ENCODE results near the gene KRT79.

DNA sequence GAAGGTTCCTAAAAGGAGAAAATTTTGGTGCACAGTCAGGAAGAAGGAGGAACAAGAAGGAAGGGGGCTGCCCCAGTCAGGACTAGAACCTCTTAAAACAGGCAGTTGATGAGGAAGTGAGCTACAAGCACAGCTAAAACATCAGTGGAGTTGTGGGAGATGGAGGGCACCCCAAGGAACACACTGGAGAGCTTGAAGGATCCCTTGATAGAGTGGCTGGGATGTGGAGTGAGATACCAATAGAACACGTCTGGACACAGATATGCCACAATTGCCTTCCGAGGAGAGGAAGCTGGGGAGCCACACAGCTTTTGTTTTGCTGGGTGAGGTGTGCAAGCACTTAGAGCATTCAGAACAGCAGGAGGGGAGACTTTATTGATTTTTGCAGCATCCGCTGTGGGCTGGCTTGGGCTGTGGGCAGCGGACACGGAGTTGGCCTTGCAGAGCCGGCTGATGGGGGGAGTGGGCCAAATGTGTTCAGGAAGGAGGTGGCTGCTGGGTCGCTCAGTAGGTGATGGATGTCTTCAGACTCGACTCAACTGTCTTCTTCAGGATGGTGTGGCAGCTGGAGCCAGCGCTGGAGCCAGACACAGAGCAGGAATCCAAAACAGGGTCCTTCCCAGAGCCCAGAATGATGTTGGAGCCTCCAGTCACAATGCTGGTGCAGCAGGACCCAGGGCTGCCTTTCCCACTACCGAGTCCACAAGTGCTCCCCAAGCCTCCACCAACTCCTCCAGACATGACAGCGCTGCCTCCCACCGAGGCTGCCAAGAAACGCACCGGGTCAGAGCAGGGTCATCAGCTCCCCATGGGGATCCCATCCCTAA lies 4.7 kb upstream of the KRT79 start:
- TF ChIP-seq, protein P1, sequence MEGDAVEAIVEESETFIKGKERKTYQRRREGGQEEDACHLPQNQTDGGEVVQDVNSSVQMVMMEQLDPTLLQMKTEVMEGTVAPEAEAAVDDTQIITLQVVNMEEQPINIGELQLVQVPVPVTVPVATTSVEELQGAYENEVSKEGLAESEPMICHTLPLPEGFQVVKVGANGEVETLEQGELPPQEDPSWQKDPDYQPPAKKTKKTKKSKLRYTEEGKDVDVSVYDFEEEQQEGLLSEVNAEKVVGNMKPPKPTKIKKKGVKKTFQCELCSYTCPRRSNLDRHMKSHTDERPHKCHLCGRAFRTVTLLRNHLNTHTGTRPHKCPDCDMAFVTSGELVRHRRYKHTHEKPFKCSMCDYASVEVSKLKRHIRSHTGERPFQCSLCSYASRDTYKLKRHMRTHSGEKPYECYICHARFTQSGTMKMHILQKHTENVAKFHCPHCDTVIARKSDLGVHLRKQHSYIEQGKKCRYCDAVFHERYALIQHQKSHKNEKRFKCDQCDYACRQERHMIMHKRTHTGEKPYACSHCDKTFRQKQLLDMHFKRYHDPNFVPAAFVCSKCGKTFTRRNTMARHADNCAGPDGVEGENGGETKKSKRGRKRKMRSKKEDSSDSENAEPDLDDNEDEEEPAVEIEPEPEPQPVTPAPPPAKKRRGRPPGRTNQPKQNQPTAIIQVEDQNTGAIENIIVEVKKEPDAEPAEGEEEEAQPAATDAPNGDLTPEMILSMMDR (IDR thresholded peaks at IDR 0.05; ENCODE audit: low read length), result no peak
- TF ChIP-seq EZH2 (IDR thresholded peaks at IDR 0.05; ENCODE audit: borderline replicate concordance, low read length), result no peak

All from OCI-LY1 (cell line).